IMR-90 (cell line): ENCODE data around the gene BNIP5. TPM values are rescaled to one million over a fixed set of nuclear protein-coding genes. Genes with fewer than 3 reads are reported as not detected.

Experiments used
- ATAC-seq: fragments of 200-7000 bp; cut with Tn5 transposase; 2 replicates; pipeline ENCODE4 v1.9.1; 2020; ENCODE audit warnings: low read depth, mild to moderate bottlenecking, moderate library complexity
- BruUV-seq: library from RNA; stranded (reverse); fragments of 400-500 nt; replicated peaks from 2 replicates; lab custom pipeline; 2021; lab: Mats Ljungman, UMichigan
- CTCF ChIA-PET: fragments of 300-600 bp; formaldehyde crosslinking; extraction: SDS; loops from one replicate; lab custom pipeline; 2021; ENCODE audit warnings: antibody characterized with exemption; lab: Yijun Ruan, JAX
- POLR2A ChIA-PET: fragments of 300-600 bp; sonication (Branson Sonifier 250); formaldehyde crosslinking; loops from one replicate; lab custom pipeline; 2022; ENCODE audit warnings: antibody characterized with exemption; ENCODE audit not compliant: unreplicated experiment; lab: Charles Lee
- DNase-seq: peaks from one replicate; pipeline ENCODE4 v3.0.0; 2013
- H2AFZ ChIP-seq: replicated peaks from 2 replicates; pipeline ENCODE3; 2013; ENCODE audit warnings: low read length, mild to moderate bottlenecking; ENCODE audit not compliant: poor library complexity
- H2AK5ac ChIP-seq: 2 replicates; pipeline ENCODE4 v1.6.1; 2013; ENCODE audit warnings: low read depth, low read length, inconsistent platforms
- H2AK9ac ChIP-seq: replicated peaks from 2 replicates; pipeline ENCODE3; 2013; ENCODE audit warnings: mild to moderate bottlenecking, low read depth, low read length, moderate library complexity; ENCODE audit not compliant: poor library complexity
- H2BK120ac ChIP-seq: 2 replicates; pipeline ENCODE4 v1.6.1; 2013; ENCODE audit warnings: low read depth, low read length, inconsistent platforms
- H2BK15ac ChIP-seq: 3 replicates; pipeline ENCODE4 v1.6.1; 2013; ENCODE audit warnings: low read depth, low read length, inconsistent platforms
- H2BK20ac ChIP-seq: 2 replicates; pipeline ENCODE4 v1.6.1; 2013; ENCODE audit warnings: low read depth, mild to moderate bottlenecking, inconsistent platforms, low read length, moderate library complexity
- H2BK5ac ChIP-seq: 2 replicates; pipeline ENCODE4 v1.6.1; 2013; ENCODE audit warnings: mild to moderate bottlenecking, low read depth, low read length, inconsistent platforms; ENCODE audit not compliant: poor library complexity, severe bottlenecking
- H3K14ac ChIP-seq: replicated peaks from 2 replicates; pipeline ENCODE4 v1.6.1; 2013; ENCODE audit warnings: low read depth, low read length, inconsistent platforms
- H3K18ac ChIP-seq: 2 replicates; pipeline ENCODE4 v1.6.1; 2013; ENCODE audit warnings: low read depth, low read length, control low read depth
- H3K23ac ChIP-seq: 2 replicates; pipeline ENCODE4 v1.6.1; 2013; ENCODE audit warnings: low read depth, low read length, inconsistent platforms
- H3K27ac ChIP-seq: 2 replicates; pipeline ENCODE4 v1.5.1; 2013; ENCODE audit warnings: mild to moderate bottlenecking, control low read depth, low read length; ENCODE audit not compliant: insufficient read depth
- H3K27me3 ChIP-seq: 2 replicates; pipeline ENCODE4 v1.6.1; 2013; ENCODE audit warnings: low read length; ENCODE audit not compliant: control insufficient read depth, insufficient read depth
- H3K36me3 ChIP-seq: 2 replicates; pipeline ENCODE4 v1.6.1; 2013; ENCODE audit warnings: low read length, mixed read lengths; ENCODE audit not compliant: control insufficient read depth, insufficient read depth
- H3K4ac ChIP-seq: 2 replicates; pipeline ENCODE4 v1.6.1; 2013; ENCODE audit warnings: low read depth, low read length, inconsistent platforms
- H3K4me1 ChIP-seq: 2 replicates; pipeline ENCODE4 v1.6.1; 2013; ENCODE audit warnings: low read length, mixed read lengths; ENCODE audit not compliant: control insufficient read depth, insufficient read depth
- H3K4me2 ChIP-seq: 2 replicates; pipeline ENCODE4 v1.6.1; 2013; ENCODE audit warnings: low read depth, mild to moderate bottlenecking, control low read depth, low read length, moderate library complexity
- H3K4me3 ChIP-seq: 2 replicates; pipeline ENCODE4 v1.5.1; 2013; ENCODE audit warnings: low read depth, mild to moderate bottlenecking, control low read depth, low read length, moderate library complexity; ENCODE audit not compliant: insufficient read depth
- H3K56ac ChIP-seq: 2 replicates; pipeline ENCODE4 v1.6.1; 2013; ENCODE audit warnings: low read length, inconsistent platforms; ENCODE audit not compliant: insufficient read depth; ENCODE audit errors: extremely low read depth
- H3K79me1 ChIP-seq, 2 experiments: 2 replicates each; pipeline ENCODE4 v1.6.1; 2013; ENCODE audit warnings: low read length in 2 of 2, inconsistent platforms in 1 of 2, low read depth in 1 of 2
- H3K9ac ChIP-seq: 2 replicates; pipeline ENCODE4 v1.6.1; 2013; ENCODE audit warnings: low read depth, low read length, control low read depth
- H3K9me1 ChIP-seq: 2 replicates; pipeline ENCODE4 v1.6.1; 2013; ENCODE audit warnings: low read length, inconsistent platforms; ENCODE audit not compliant: insufficient read depth
- H3K9me3 ChIP-seq: 2 replicates; pipeline ENCODE4 v1.6.1; 2013; ENCODE audit warnings: low read length; ENCODE audit not compliant: control insufficient read depth, insufficient read depth
- H4K20me1 ChIP-seq: 2 replicates; pipeline ENCODE4 v1.6.1; 2013; ENCODE audit warnings: low read length, inconsistent platforms; ENCODE audit not compliant: insufficient read depth
- H4K5ac ChIP-seq: 2 replicates; pipeline ENCODE4 v1.6.1; 2013; ENCODE audit warnings: mild to moderate bottlenecking, low read depth, low read length, control low read depth
- H4K8ac ChIP-seq, 2 experiments: 2 replicates each; pipeline ENCODE4 v1.6.1; 2013; ENCODE audit warnings: low read depth in 2 of 2, low read length in 2 of 2, control low read depth in 1 of 2, inconsistent platforms in 1 of 2
- H4K91ac ChIP-seq: 2 replicates; pipeline ENCODE4 v1.6.1; 2013; ENCODE audit warnings: low read depth, low read length, inconsistent platforms; ENCODE audit not compliant: insufficient read depth
- CEBPB ChIP-seq: IDR thresholded peaks from 2 replicates; pipeline ENCODE4 v1.6.1; 2012; ENCODE audit warnings: low read depth, low read length, improper control_type of control experiment
- MAZ ChIP-seq: IDR thresholded peaks from 2 replicates; pipeline ENCODE4 v1.6.1; 2012; ENCODE audit warnings: low read depth, mild to moderate bottlenecking, low read length, improper control_type of control experiment, moderate library complexity, borderline replicate concordance
- MXI1 ChIP-seq: IDR thresholded peaks from 2 replicates; pipeline ENCODE4 v1.6.1; 2012; ENCODE audit warnings: low read depth, mild to moderate bottlenecking, low read length, moderate library complexity, borderline replicate concordance
- NFE2L2 ChIP-seq: fragments of 150-350 bp; IDR thresholded peaks from 2 replicates; pipeline ENCODE4 v1.6.1; 2016; ENCODE audit warnings: low read depth, mild to moderate bottlenecking, low read length
- POLR2A ChIP-seq: IDR thresholded peaks from 2 replicates; pipeline ENCODE4 v1.6.1; 2012; ENCODE audit warnings: mild to moderate bottlenecking, low read depth, low read length
- RFX5 ChIP-seq: IDR thresholded peaks from 2 replicates; pipeline ENCODE4 v1.8.0; 2012; ENCODE audit warnings: low read depth, mild to moderate bottlenecking, low read length, moderate library complexity
- SMC3 ChIP-seq: fragments of 150-350 bp; IDR thresholded peaks from 2 replicates; pipeline ENCODE4 v1.6.1; 2016; ENCODE audit warnings: low read depth, mild to moderate bottlenecking, antibody characterized with exemption, low read length, moderate library complexity
- WGBS, 2 experiments: methylation state at CpG; one replicate each; pipeline versions ENCODE4 v1.1.5 to v1.1.7; 2013; ENCODE audit warnings: missing lambda C conversion rate in 2 of 2; ENCODE audit not compliant: insufficient read length in 1 of 2; ENCODE audit errors: extremely low coverage in 2 of 2; 5-methylcytosine and 5-hydroxymethylcytosine counted together
- dilution Hi-C: fragments of 300-500 bp; cut with HindIII; formaldehyde crosslinking; loops from one replicate; pipeline ENCODE4 v1.14.3; 2018; ENCODE audit warnings: low sequenced_read_pairs; ENCODE audit not compliant: unreplicated experiment
- in situ Hi-C: fragments of 300-500 bp; cut with MboI; formaldehyde crosslinking; loops from 3 replicates; pipeline ENCODE4 v1.14.3; 2019; ENCODE audit warnings: low sequenced_read_pairs, inconsistent platforms, mixed read lengths
- intact Hi-C: fragments of 100-400 bp; cut with micrococcal nuclease; formaldehyde crosslinking; loops from 2 replicates; pipeline ENCODE4 v1.10.0; 2022
- polyA plus RNA-seq, 3 experiments: library from polyadenylated mRNA; depleted of rRNA; stranded (reverse); fragments of >200 nt; gene quantifications; 2 replicates each; pipeline ENCODE4 v1.2.3, GENCODE V29; 2012; ENCODE audit warnings: low replicate concordance in 1 of 3
- total RNA-seq: library from RNA; depleted of rRNA; stranded (reverse); fragments of >200 nt; gene quantifications from 2 replicates; pipeline ENCODE4 v1.2.3, GENCODE V29; 2012
- TF ChIP-seq, protein P1 (sequence below): conservative IDR thresholded peaks from 2 replicates; pipeline ENCODE4 v1.5.1; 2012; ENCODE audit warnings: mild to moderate bottlenecking, low read depth, low read length, improper control_type of control experiment
- TF ChIP-seq, protein P2 (sequence below): fragments of 150-350 bp; IDR thresholded peaks from 2 replicates; pipeline ENCODE4 v1.6.1; 2016; ENCODE audit warnings: low read depth, mild to moderate bottlenecking, low read length, moderate library complexity, borderline replicate concordance

Gene BNIP5
- total and polyA plus RNA-seq, 2 of the 4 experiments (the other 2 are of a cell fraction): not detected

DNA sequence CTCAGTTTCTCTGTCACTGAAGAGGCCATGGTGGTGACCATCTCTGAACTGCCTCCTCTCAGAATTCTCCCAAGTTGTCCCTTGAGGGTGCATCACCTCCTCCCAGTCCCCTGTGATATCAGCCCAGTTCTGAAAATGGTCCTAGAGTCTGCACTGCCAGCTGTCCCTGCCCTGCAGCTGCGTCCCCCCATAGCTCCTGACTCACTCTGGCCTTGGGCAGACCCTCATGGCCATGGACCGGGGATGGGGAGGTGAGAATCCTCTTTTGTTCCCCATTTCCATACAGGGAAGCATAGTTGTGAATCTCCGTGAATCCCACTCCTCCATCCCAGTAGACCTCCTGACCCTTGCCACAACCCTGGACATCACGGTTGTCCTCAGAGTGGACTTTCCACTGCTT lies 46.3 kb upstream of the BNIP5 start:
- H3K27me3 ChIP-seq: peaks cover 27% of the 10 kb centered on the region
- H3K27ac ChIP-seq: no peak overlapping the region
- no peak overlapping the region for H3K23ac ChIP-seq
- no peak overlapping the region for H2BK20ac ChIP-seq
- H4K5ac ChIP-seq: no peak overlapping the region
- H2AFZ ChIP-seq: no peak overlapping the region
- H3K36me3 ChIP-seq: no peaks in the 10 kb centered on the region
- H2AK9ac ChIP-seq: no peak overlapping the region
- H2AK5ac ChIP-seq: no peak overlapping the region
- H3K18ac ChIP-seq: no peak overlapping the region
- ChIA-PET CTCF (no interaction called here), POLR2A (interaction anchor here (0.6 kb wide), 1 partner anchor 886 kb away, joined by 5 read pairs; the partner anchor contains the start of gene TEAD3)
- BruUV-seq: no TSS peak
- H4K91ac ChIP-seq: no peak overlapping the region
- in situ Hi-C loops (no loop called here), intact Hi-C loops (no loop called here), dilution Hi-C loops (no loop called here)
- H3K9ac ChIP-seq: no peak overlapping the region
- no peaks in the 10 kb centered on the region; the same call in 1 of the 2 replicates for H3K9me1 ChIP-seq
- ATAC-seq (no peak), DNase-seq (no peak)
- no peak overlapping the region for H3K4ac ChIP-seq
- no peak overlapping the region for H3K56ac ChIP-seq
- H4K20me1 ChIP-seq: no peaks in the 10 kb centered on the region
- H3K79me1 ChIP-seq: no peaks in the 10 kb centered on the region
- no peak for TF ChIP-seq MXI1
- no peak for TF ChIP-seq CEBPB
- no peak for TF ChIP-seq MAZ
- TF ChIP-seq, protein P1, sequence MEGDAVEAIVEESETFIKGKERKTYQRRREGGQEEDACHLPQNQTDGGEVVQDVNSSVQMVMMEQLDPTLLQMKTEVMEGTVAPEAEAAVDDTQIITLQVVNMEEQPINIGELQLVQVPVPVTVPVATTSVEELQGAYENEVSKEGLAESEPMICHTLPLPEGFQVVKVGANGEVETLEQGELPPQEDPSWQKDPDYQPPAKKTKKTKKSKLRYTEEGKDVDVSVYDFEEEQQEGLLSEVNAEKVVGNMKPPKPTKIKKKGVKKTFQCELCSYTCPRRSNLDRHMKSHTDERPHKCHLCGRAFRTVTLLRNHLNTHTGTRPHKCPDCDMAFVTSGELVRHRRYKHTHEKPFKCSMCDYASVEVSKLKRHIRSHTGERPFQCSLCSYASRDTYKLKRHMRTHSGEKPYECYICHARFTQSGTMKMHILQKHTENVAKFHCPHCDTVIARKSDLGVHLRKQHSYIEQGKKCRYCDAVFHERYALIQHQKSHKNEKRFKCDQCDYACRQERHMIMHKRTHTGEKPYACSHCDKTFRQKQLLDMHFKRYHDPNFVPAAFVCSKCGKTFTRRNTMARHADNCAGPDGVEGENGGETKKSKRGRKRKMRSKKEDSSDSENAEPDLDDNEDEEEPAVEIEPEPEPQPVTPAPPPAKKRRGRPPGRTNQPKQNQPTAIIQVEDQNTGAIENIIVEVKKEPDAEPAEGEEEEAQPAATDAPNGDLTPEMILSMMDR: no peak
- no peak for TF ChIP-seq NFE2L2
- no peak for TF ChIP-seq RFX5
- no peak for TF ChIP-seq POLR2A
- TF ChIP-seq, protein P2, sequence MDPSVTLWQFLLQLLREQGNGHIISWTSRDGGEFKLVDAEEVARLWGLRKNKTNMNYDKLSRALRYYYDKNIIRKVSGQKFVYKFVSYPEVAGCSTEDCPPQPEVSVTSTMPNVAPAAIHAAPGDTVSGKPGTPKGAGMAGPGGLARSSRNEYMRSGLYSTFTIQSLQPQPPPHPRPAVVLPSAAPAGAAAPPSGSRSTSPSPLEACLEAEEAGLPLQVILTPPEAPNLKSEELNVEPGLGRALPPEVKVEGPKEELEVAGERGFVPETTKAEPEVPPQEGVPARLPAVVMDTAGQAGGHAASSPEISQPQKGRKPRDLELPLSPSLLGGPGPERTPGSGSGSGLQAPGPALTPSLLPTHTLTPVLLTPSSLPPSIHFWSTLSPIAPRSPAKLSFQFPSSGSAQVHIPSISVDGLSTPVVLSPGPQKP: no peak
- TF ChIP-seq SMC3: no peak
- H3K14ac ChIP-seq: no peak overlapping the region
- H3K4me2 ChIP-seq: no peak overlapping the region
- WGBS, 2 experiments: no CpG with 5 or more reads among the region's 4 CpGs
- no peak overlapping the region for H3K4me3 ChIP-seq
- H2BK15ac ChIP-seq: no peak overlapping the region
- no peaks in the 10 kb centered on the region for H3K9me3 ChIP-seq
- no peak overlapping the region for H2BK5ac ChIP-seq
- peaks cover 6% of the 10 kb centered on the region; the same call in 1 of the 2 replicates for H3K4me1 ChIP-seq
- no peak overlapping the region for H2BK120ac ChIP-seq
- no peak overlapping the region for H4K8ac ChIP-seq
